SK-N-SH treated with all-trans-retinoic acid at 6 μM for 48 hours (cell line): ENCODE measurements around the gene SERINC1.

Source experiments
- ARNTL ChIP-seq: fragments of 450-650 bp; formaldehyde crosslinking; IDR thresholded peaks from 2 replicates; pipeline ENCODE4 v1.5.0; 2020; ENCODE audit warnings: low read depth, mild to moderate bottlenecking, moderate library complexity, borderline replicate concordance
- BACH2 ChIP-seq: fragments of 250-450 bp; sonication (Bioruptor Pico); IDR thresholded peaks from 2 replicates; pipeline ENCODE4 v1.9.0; 2021; ENCODE audit warnings: mild to moderate bottlenecking, borderline replicate concordance
- CREB5 ChIP-seq: fragments of 250-450 bp; sonication (Bioruptor Pico); IDR thresholded peaks from 2 replicates; pipeline ENCODE4 v1.5.1; 2020; ENCODE audit warnings: low read depth, mild to moderate bottlenecking, moderate library complexity
- GLIS3 ChIP-seq: fragments of 250-450 bp; sonication (Bioruptor Pico); IDR thresholded peaks from 2 replicates; pipeline ENCODE4 v1.5.0; 2020; ENCODE audit warnings: mild to moderate bottlenecking, moderate library complexity
- OSR1 ChIP-seq: fragments of 250-450 bp; sonication (Bioruptor Pico); IDR thresholded peaks from 2 replicates; pipeline ENCODE4 v1.8.0; 2022; ENCODE audit warnings: moderate library complexity, mild to moderate bottlenecking, inconsistent platforms
- PATZ1 ChIP-seq: fragments of 250-450 bp; sonication (Bioruptor Pico); IDR thresholded peaks from 2 replicates; pipeline ENCODE4 v1.8.0; 2020; ENCODE audit warnings: mild to moderate bottlenecking, moderate library complexity, borderline replicate concordance
- RARB ChIP-seq: fragments of 250-450 bp; sonication (Bioruptor Pico); IDR thresholded peaks from 2 replicates; pipeline ENCODE4 v1.8.0; 2021; ENCODE audit warnings: mild to moderate bottlenecking, moderate library complexity
- SNAI2 ChIP-seq: fragments of 250-450 bp; sonication (Bioruptor Pico); IDR thresholded peaks from 2 replicates; pipeline ENCODE4 v1.5.0; 2020; ENCODE audit warnings: mild to moderate bottlenecking, moderate library complexity
- TCF4 ChIP-seq: fragments of 250-450 bp; sonication (Bioruptor Pico); IDR thresholded peaks from 2 replicates; pipeline ENCODE4 v1.8.0; 2021; ENCODE audit warnings: mild to moderate bottlenecking, moderate library complexity, borderline replicate concordance
- TOX ChIP-seq: fragments of 250-450 bp; sonication (Bioruptor Pico); IDR thresholded peaks from 2 replicates; pipeline ENCODE4 v1.8.0; 2021; ENCODE audit warnings: mild to moderate bottlenecking, moderate library complexity, borderline replicate concordance
- TSHZ2 ChIP-seq: fragments of 250-450 bp; sonication (Bioruptor Pico); IDR thresholded peaks from 2 replicates; pipeline ENCODE4 v1.5.0; 2020; ENCODE audit warnings: mild to moderate bottlenecking, moderate library complexity
- ZC3H10 ChIP-seq: fragments of 250-450 bp; sonication (Bioruptor Pico); IDR thresholded peaks from 2 replicates; pipeline ENCODE4 v1.5.1; 2021; ENCODE audit warnings: mild to moderate bottlenecking, moderate library complexity
- ZFP3 ChIP-seq: fragments of 250-450 bp; sonication (Bioruptor Pico); IDR thresholded peaks from 2 replicates; pipeline ENCODE4 v1.5.0; 2020; ENCODE audit warnings: mild to moderate bottlenecking, moderate library complexity

- no peak for TF ChIP-seq BACH2
- no peak for TF ChIP-seq TCF4 (CRISPR knock-in tag)
- no peak for TF ChIP-seq RARB (CRISPR knock-in tag)
- no peak for TF ChIP-seq ZFP3
- no peak for TF ChIP-seq CREB5 (CRISPR knock-in tag)
- TF ChIP-seq GLIS3 (CRISPR knock-in tag) = no peak
- TF ChIP-seq TOX = no peak
- TF ChIP-seq ARNTL (CRISPR knock-in tag) = no peak
- TF ChIP-seq PATZ1 (CRISPR knock-in tag) = no peak
- no peak for TF ChIP-seq OSR1
- no peak for TF ChIP-seq TSHZ2 (CRISPR knock-in tag)
- no peak for TF ChIP-seq SNAI2
- TF ChIP-seq ZC3H10 = no peak
Measured at GRCh38 chr6:122491919-122492555, 20.4 kb upstream of the SERINC1 start.
